Measurements from ENCODE around the gene APC. TPM values are rescaled to one million over a fixed set of nuclear protein-coding genes. Genes with fewer than 3 reads are reported as not detected.
"Not testable (repeated sequence)": the region's sequence is repeated elsewhere in the genome, so short reads cannot be mapped to it uniquely, and the experiment has no call there.

Gene APC
- total RNA-seq, 2 donors from 2014 or later: 36.0 to 36.8 TPM

DNA sequence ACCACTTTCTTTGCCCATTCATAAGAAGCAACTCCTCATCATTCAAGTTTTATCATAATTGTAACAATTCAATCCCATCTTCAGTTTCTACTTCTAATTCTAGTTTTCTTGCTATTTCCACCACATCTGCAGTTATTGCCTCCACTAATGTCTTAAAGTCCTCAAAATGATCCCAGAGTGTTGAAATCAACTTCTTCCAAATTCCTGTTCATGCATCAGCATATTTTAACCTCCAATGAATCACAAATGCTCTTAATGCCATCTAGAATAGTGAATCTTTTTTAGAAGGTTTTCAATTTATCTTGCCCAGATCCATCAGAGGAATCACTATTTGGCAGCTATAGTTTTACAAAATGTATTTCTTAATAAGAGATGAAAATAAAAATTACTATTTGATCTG lies 120.2 kb downstream of the APC start:
- Histone ChIP-seq H3K36me3 (no peaks in the 10 kb centered on the region), H3K4me3 (no peak overlapping the region), H3K27me3 (peaks cover 5% of the 10 kb centered on the region), H3K9me3 (no peaks in the 10 kb centered on the region), H3K27ac (no peak overlapping the region), H3K4me1 (peaks cover 6% of the 10 kb centered on the region), H3K9ac (ENCODE audit: low read depth in 2 of 2, low read length in 2 of 2) (no peak overlapping the region)
- TF ChIP-seq, protein P1, sequence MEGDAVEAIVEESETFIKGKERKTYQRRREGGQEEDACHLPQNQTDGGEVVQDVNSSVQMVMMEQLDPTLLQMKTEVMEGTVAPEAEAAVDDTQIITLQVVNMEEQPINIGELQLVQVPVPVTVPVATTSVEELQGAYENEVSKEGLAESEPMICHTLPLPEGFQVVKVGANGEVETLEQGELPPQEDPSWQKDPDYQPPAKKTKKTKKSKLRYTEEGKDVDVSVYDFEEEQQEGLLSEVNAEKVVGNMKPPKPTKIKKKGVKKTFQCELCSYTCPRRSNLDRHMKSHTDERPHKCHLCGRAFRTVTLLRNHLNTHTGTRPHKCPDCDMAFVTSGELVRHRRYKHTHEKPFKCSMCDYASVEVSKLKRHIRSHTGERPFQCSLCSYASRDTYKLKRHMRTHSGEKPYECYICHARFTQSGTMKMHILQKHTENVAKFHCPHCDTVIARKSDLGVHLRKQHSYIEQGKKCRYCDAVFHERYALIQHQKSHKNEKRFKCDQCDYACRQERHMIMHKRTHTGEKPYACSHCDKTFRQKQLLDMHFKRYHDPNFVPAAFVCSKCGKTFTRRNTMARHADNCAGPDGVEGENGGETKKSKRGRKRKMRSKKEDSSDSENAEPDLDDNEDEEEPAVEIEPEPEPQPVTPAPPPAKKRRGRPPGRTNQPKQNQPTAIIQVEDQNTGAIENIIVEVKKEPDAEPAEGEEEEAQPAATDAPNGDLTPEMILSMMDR (IDR thresholded peaks at IDR 0.05): no peak
- intact Hi-C loops (cut with DNase I): no loop called here
- DNase-seq: no peak

DNA sequence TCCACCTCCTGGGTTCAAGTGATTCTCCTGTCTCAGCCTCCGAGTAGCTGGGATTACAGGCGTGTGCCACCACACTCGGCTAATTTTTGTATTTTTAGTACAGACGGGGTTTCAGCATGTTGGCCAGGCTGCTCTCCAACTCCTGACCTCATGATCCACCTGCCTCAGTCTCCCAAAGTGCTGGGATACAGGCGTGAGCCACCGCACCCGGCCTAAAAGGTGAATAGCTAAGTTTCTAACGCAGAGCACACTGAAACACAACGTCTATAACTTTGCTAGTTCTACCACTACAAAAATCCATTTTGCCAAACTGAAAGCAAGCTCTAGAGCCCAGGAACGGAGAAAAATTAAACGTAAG lies 122.9 kb downstream of the APC start:
- peak overlapping the region; percentile 69 for H3K27ac ChIP-seq
- not testable (repeated sequence) for H3K36me3 ChIP-seq, H3K4me1 ChIP-seq, DNase-seq, H3K27me3 ChIP-seq, H3K9me3 ChIP-seq
- intact Hi-C loops (cut with DNase I): loop anchor here (5.0 kb wide), 2 partner anchors 62 to 153 kb away; partner anchors contain the start of gene REEP5
- peak overlapping the region; percentile 26 to 57 for H3K9ac ChIP-seq (ENCODE audit: low read depth in 2 of 2, low read length in 2 of 2)
- H3K4me3 ChIP-seq: peak overlapping the region; percentile 89

DNA sequence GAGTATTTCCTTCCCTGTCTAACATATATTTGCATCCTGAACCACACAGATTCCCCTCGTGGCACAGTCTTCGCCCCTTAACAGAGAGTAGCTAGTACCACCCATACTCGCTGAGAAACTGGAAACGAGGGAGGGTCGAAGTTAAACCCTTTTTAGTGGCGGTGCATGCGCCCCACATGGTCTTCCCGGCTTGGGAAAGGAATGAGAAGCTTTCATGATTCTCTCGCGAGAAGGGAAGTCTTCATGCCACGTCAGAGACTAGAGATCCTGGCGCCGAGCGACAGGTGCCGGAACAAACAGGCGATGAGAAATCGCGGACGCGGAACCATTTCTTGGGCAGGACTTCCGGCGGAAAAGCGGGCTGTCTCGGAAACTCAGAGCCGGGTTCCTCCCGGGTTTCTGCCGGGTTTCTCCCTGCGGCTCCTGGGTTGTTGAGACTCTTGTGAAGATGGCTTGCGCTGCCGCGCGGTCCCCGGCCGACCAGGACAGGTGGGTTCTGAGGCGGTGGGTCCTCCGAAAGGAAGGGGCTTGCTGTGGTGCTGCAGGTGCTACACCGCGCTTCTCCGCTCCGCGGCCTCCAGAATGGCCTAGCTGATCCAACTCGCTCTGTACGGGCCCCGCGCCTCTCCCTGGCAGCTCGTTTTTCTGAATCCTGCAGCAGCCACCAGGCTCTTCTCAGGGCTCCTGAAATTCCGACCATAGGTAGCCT lies 123.4 kb downstream of the APC start, which contains the start of gene SRP19:
Gene SRP19, plus strand, starts transcription at position 359 of the 709 bp plus-strand sequence. Its CDS starts 90 bp downstream, at position 449.
- intact Hi-C loops (cut with DNase I): loop anchor here (5.0 kb wide), 2 partner anchors 61 to 154 kb away; partner anchors contain the start of gene REEP5

GRCh38 chr5:112861638-112861985 lies 123.9 kb downstream of the APC start:
- Histone ChIP-seq H3K27ac (peak overlapping the region; percentile 69), H3K4me1 (peaks cover 10% of the 10 kb centered on the region), H3K9ac (ENCODE audit: low read depth in 2 of 2, low read length in 2 of 2) (peak overlapping the region; percentile 83 to 90), H3K4me3 (peak overlapping the region; percentile 89), H3K36me3 (no peaks in the 10 kb centered on the region), H3K27me3 (peaks cover 3% of the 10 kb centered on the region), H3K9me3 (no peaks in the 10 kb centered on the region)
- TF ChIP-seq, protein P1 (IDR thresholded peaks at IDR 0.05): no peak
- no peak for DNase-seq
- intact Hi-C loops (cut with DNase I): loop anchor here (5.0 kb wide), 2 partner anchors 61 to 154 kb away; partner anchors contain the start of gene REEP5

More for the DNA sequence above, 123.4 kb downstream of the APC start, which contains the start of gene SRP19:
- peak within 1 kb of the TSS; percentile 89 for H3K4me3 ChIP-seq
- DNase-seq: peak; percentile 95
- no peaks in the 10 kb centered on the region for H3K36me3 ChIP-seq
- peaks cover 5% of the 10 kb centered on the region for H3K27me3 ChIP-seq
- TF ChIP-seq, protein P1 (IDR thresholded peaks at IDR 0.05): no peak
- H3K9ac ChIP-seq (ENCODE audit: low read depth in 2 of 2, low read length in 2 of 2): peak within 1 kb of the TSS; percentile 83 to 90
- peak within 1 kb of the TSS; percentile 69 for H3K27ac ChIP-seq
- H3K4me1 ChIP-seq: peaks cover 10% of the 10 kb centered on the region
- H3K9me3 ChIP-seq: no peaks in the 10 kb centered on the region

DNA sequence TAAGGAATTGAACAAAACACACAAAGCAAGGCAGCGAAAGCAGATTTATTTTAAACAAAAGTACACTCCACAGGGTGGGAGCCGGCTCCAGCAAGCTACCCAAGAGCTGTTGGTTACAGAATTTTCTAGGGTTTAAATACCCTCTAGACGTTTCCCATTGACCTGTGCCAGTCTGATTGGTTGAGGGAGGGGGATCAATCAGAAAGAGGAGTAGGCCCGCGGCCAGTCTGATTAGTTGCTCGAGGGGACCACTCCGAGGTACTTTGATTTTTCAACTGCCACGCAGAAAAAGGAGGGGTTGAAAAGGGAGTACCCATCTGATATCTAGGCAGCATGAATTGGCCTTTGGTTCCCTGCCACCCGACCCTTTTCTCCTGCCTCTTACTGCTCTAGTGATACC lies 124.4 kb downstream of the APC start:
- H3K27me3 ChIP-seq: no peaks in the 10 kb centered on the region
- H3K36me3 ChIP-seq: no peaks in the 10 kb centered on the region
- intact Hi-C loops (cut with DNase I): loop anchor here (5.0 kb wide), 2 partner anchors 60 to 155 kb away; partner anchors contain the start of gene REEP5
- H3K4me1 ChIP-seq: peaks cover 10% of the 10 kb centered on the region
- H3K4me3 ChIP-seq: peak overlapping the region; percentile 89
- peak overlapping the region; percentile 83 to 90 for H3K9ac ChIP-seq (ENCODE audit: low read depth in 2 of 2, low read length in 2 of 2)
- H3K27ac ChIP-seq: no peak overlapping the region
- no peaks in the 10 kb centered on the region for H3K9me3 ChIP-seq
- DNase-seq: no peak
- TF ChIP-seq, protein P1 (IDR thresholded peaks at IDR 0.05): no peak

GRCh38 chr5:112863549-112863948 lies 125.9 kb downstream of the APC start:
- intact Hi-C loops (cut with DNase I): loop anchor here (5.0 kb wide), 2 partner anchors 59 to 156 kb away; partner anchors contain the start of gene REEP5
- no peak for DNase-seq
- no peaks in the 10 kb centered on the region for H3K9me3 ChIP-seq
- H3K36me3 ChIP-seq: no peaks in the 10 kb centered on the region
- no peak overlapping the region for H3K27ac ChIP-seq
- TF ChIP-seq, protein P1 (IDR thresholded peaks at IDR 0.05): no peak
- H3K27me3 ChIP-seq: no peaks in the 10 kb centered on the region
- no peak overlapping the region for H3K4me3 ChIP-seq
- H3K4me1 ChIP-seq: peaks cover 10% of the 10 kb centered on the region
- no peak overlapping the region for H3K9ac ChIP-seq (ENCODE audit: low read depth in 2 of 2, low read length in 2 of 2)

All from colonic mucosa (tissue), 4 donors.